ENCODE data around the gene EME2.

DNA sequence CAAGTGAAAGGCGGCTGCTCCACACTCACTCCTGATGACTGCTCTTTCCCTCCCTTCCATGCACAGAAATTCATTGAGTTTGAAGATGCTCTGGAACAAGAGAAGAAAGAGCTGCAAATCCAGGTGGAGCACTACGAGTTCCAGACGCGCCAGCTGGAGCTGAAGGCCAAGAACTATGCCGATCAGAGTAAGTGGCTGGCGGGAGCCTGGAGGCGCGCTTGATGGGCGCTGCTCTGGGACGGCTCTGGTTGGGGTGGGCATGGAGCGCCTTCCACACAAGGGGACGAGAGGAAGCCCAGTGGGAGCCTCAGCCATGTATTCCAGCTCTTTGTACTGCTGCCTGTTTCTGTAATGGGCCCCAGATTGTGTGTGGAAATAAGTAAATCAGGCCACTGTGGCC lies 48.1 kb upstream of the EME2 start:
- TF ChIP-seq EP300 (IDR thresholded peaks at IDR 0.05) = no peak
- TF ChIP-seq CTCF (IDR thresholded peaks at IDR 0.05) = no peak
- no peak for TF ChIP-seq POLR2A (IDR thresholded peaks at IDR 0.05)
